HCT116 (cell line): Measurements from ENCODE around the gene PRRT1. TPM values are rescaled to one million over a fixed set of nuclear protein-coding genes. Genes with fewer than 3 reads are reported as not detected.

Source experiments
- ATAC-seq: fragments of 200-7000 bp; cut with Tn5 transposase; 2 replicates; pipeline ENCODE4 v1.9.1; 2020; ENCODE audit warnings: mild to moderate bottlenecking, moderate library complexity
- BruUV-seq: library from RNA; stranded (reverse); fragments of 400-500 nt; replicated peaks from 2 replicates; lab custom pipeline; 2021; lab: Mats Ljungman, UMichigan
- CTCF ChIA-PET: fragments of 300-600 bp; sonication (Branson Sonifier 250); formaldehyde crosslinking; loops from one replicate; lab custom pipeline; 2021; ENCODE audit warnings: antibody characterized with exemption; lab: Charles Lee
- POLR2A ChIA-PET: fragments of 300-600, 350-600 bp; sonication (Branson Sonifier 250); formaldehyde crosslinking; loops from one replicate; lab custom pipeline; 2021; ENCODE audit warnings: antibody characterized with exemption; lab: Charles Lee
- RAD21 ChIA-PET, 2 experiments: fragments of 300-600 bp; sonication (Branson Sonifier 250); formaldehyde crosslinking; loops; one replicate each; lab custom pipeline; 2023; ENCODE audit warnings: low total read pairs in 2 of 2; ENCODE audit not compliant: uncharacterized antibody in 2 of 2, unreplicated experiment in 2 of 2, low non-redundant PET in 1 of 2; lab: Charles Lee
- DNase-seq: peaks from one replicate; pipeline ENCODE4 v3.0.0-alpha.2; 2010; ENCODE audit warnings: low read depth, low spot score
- H2AFZ ChIP-seq: fragments of 200-600 bp; shearing (Covaris generic), sonication (generic); 2 replicates; pipeline ENCODE4 v1.6.1; 2017; ENCODE audit warnings: low read depth, mixed run types, mixed read lengths, antibody characterized with exemption, low read length; ENCODE audit not compliant: poor library complexity, severe bottlenecking
- H3K27ac ChIP-seq: 2 replicates; pipeline ENCODE4 v1.5.1; 2012; ENCODE audit warnings: low read depth, low read length
- H3K27me3 ChIP-seq: fragments of 200-600 bp; sonication (generic); 2 replicates; pipeline ENCODE4 v1.6.1; 2016; ENCODE audit warnings: mixed run types, low read length, mixed read lengths; ENCODE audit not compliant: insufficient read depth
- H3K36me3 ChIP-seq, 2 experiments: fragments of 200-500 bp in 1 of 2; fragments of 200-600 bp in 1 of 2; sonication (Bioruptor generic) in 1 of 2; sonication (generic) in 1 of 2; 2 replicates each; pipeline versions ENCODE4 v1.5.1 to v1.6.1; 2014 to 2016; ENCODE audit warnings: low read length in 2 of 2, inconsistent platforms in 1 of 2, mixed read lengths in 1 of 2, mixed run types in 1 of 2; ENCODE audit not compliant: insufficient read depth in 2 of 2, control insufficient read depth in 1 of 2
- H3K4me1 ChIP-seq, 2 experiments: fragments of 200-600 bp in 1 of 2; sonication (generic) in 1 of 2; 2 replicates each; pipeline versions ENCODE4 v1.5.1 to v1.6.1; 2012 to 2017; ENCODE audit warnings: low read length in 2 of 2, inconsistent platforms in 1 of 2, mild to moderate bottlenecking in 1 of 2, mixed read lengths in 1 of 2, mixed run types in 1 of 2, moderate library complexity in 1 of 2; ENCODE audit not compliant: insufficient read depth in 2 of 2, control insufficient read depth in 1 of 2
- H3K4me2 ChIP-seq: fragments of 200-600 bp; sonication (generic); 2 replicates; pipeline ENCODE4 v1.6.1; 2017; ENCODE audit warnings: mixed run types, low read length, mixed read lengths
- H3K4me3 ChIP-seq, 2 experiments: fragments of 200-600 bp in 1 of 2; sonication (generic) in 1 of 2; replicated peaks in 1 of 2; 2 replicates each; pipeline ENCODE4 v1.5.1; 2011 to 2016; ENCODE audit warnings: low read length in 2 of 2, control low read depth in 1 of 2, low read depth in 1 of 2, mild to moderate bottlenecking in 1 of 2, mixed read lengths in 1 of 2, mixed run types in 1 of 2
- H3K79me2 ChIP-seq: fragments of 200-600 bp; sonication (generic); 2 replicates; pipeline ENCODE4 v1.6.1; 2017; ENCODE audit warnings: mild to moderate bottlenecking, mixed run types, low read length, moderate library complexity, mixed read lengths; ENCODE audit not compliant: insufficient read depth
- H3K9ac ChIP-seq: fragments of 200-600 bp; sonication (generic); 2 replicates; pipeline ENCODE4 v1.6.1; 2016; ENCODE audit warnings: low read length, mixed read lengths
- H3K9me2 ChIP-seq: fragments of 200-600 bp; sonication (generic), shearing (Covaris generic); 2 replicates; pipeline ENCODE4 v1.6.1; 2017; ENCODE audit warnings: mixed run types, mild to moderate bottlenecking, moderate library complexity; ENCODE audit not compliant: insufficient read depth
- H3K9me3 ChIP-seq, 2 experiments: fragments of 200-500 bp in 1 of 2; fragments of 200-600 bp in 1 of 2; sonication (Bioruptor generic) in 1 of 2; sonication (generic) in 1 of 2; 2 replicates each; pipeline ENCODE4 v1.6.1; 2014 to 2017; ENCODE audit warnings: low read length in 2 of 2, mixed read lengths in 2 of 2, inconsistent platforms in 1 of 2, low read depth in 1 of 2, mild to moderate bottlenecking in 1 of 2, mixed run types in 1 of 2, moderate library complexity in 1 of 2; ENCODE audit not compliant: control insufficient read depth in 1 of 2, insufficient read depth in 1 of 2
- H4K20me1 ChIP-seq: fragments of 200-600 bp; sonication (generic), shearing (Covaris generic); 2 replicates; pipeline ENCODE4 v1.6.1; 2017; ENCODE audit warnings: mixed run types, mild to moderate bottlenecking, moderate library complexity; ENCODE audit not compliant: insufficient read depth
- EGR1 ChIP-seq: IDR thresholded peaks from 2 replicates; pipeline ENCODE4 v1.6.1; 2012; ENCODE audit warnings: low read depth
- EZH2phosphoT487 ChIP-seq: fragments of 200-600 bp; IDR thresholded peaks from 2 replicates; pipeline ENCODE4 v1.6.1; 2018; ENCODE audit warnings: antibody characterized with exemption, borderline replicate concordance
- POLR2A ChIP-seq: IDR thresholded peaks from 2 replicates; pipeline ENCODE4 v1.7.0; 2011; ENCODE audit warnings: borderline replicate concordance; ENCODE audit not compliant: insufficient read depth, insufficient read length; ENCODE audit errors: extremely low read depth
- POLR2AphosphoS5 ChIP-seq: IDR thresholded peaks from 2 replicates; pipeline ENCODE4 v1.6.1; 2011; ENCODE audit warnings: mild to moderate bottlenecking, low read depth, low read length, moderate library complexity
- SIN3A ChIP-seq: IDR thresholded peaks from 2 replicates; pipeline ENCODE4 v1.6.1; 2012; ENCODE audit warnings: low read depth
- SP1 ChIP-seq: IDR thresholded peaks from 2 replicates; pipeline ENCODE4 v1.6.1; 2012; ENCODE audit warnings: low read depth
- TCF7L2 ChIP-seq: IDR thresholded peaks from 2 replicates; pipeline ENCODE4 v1.7.0; 2011; ENCODE audit warnings: borderline replicate concordance, inconsistent platforms; ENCODE audit not compliant: insufficient read depth, insufficient read length; ENCODE audit errors: extremely low read depth
- ZFX ChIP-seq: fragments of 450-650 bp; IDR thresholded peaks from 2 replicates; pipeline ENCODE4 v1.6.1; 2017
- intact Hi-C: fragments of 100-400 bp; cut with micrococcal nuclease; formaldehyde crosslinking; loops from 2 replicates; pipeline ENCODE4 v1.10.0; 2022
- total RNA-seq: library from RNA; stranded (reverse); gene quantifications from one replicate; pipeline ENCODE4 v1.2.1, GENCODE V29; 2021; ENCODE audit not compliant: unreplicated experiment
- TF ChIP-seq, protein P1 (sequence below), 3 experiments: fragments of 200-600 bp in 1 of 3; sonication (generic) in 1 of 3; IDR thresholded peaks in 2 of 3; conservative IDR thresholded peaks in 1 of 3; 2 replicates each; pipeline ENCODE4 v1.5.1; 2012 to 2017; ENCODE audit warnings: low read depth in 2 of 3, low read length in 2 of 3, antibody characterized with exemption in 1 of 3, borderline replicate concordance in 1 of 3, control low read depth in 1 of 3, mild to moderate bottlenecking in 1 of 3, mixed read lengths in 1 of 3, mixed run types in 1 of 3, moderate library complexity in 1 of 3; ENCODE audit not compliant: insufficient read depth in 1 of 3
- TF ChIP-seq, protein P2 (sequence below): IDR thresholded peaks from 2 replicates; pipeline ENCODE4 v1.6.1; 2011; ENCODE audit warnings: mild to moderate bottlenecking, low read length, moderate library complexity; ENCODE audit not compliant: insufficient replicate concordance; ENCODE audit errors: extremely low read depth
- TF ChIP-seq, protein P3 (sequence below): IDR thresholded peaks from 2 replicates; pipeline ENCODE4 v1.6.1; 2012

The PRRT1 gene
- total RNA-seq, 1 experiment from 2014 or later: 6.1 TPM

DNA sequence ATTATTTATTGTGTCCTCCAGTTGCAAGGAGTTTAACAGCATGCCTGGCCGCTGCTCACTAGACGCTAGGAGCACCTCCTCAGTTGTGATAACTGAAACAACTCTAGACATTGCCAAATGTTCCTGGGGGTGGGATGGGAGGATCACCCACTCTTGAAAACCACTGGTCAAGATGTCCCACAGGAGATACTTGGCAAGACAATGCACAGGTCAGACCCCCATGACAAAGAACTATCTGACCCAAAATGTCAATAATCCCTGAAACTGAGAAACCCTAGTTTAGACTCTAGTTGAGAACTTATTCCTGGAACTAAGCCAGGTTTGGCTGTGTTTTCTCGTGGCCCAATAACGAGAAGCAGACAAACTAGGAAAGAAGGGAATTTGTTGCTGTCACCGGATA lies 12.1 kb downstream of the PRRT1 start:
- H3K27ac ChIP-seq: no peak overlapping the region
- no peak overlapping the region for H3K4me2 ChIP-seq
- H3K4me1 ChIP-seq: no peaks in the 10 kb centered on the region
- RAD21 ChIA-PET: no interaction called here
- H3K36me3 ChIP-seq: no peaks in the 10 kb centered on the region
- H3K9ac ChIP-seq: no peak overlapping the region
- H3K79me2 ChIP-seq: no peaks in the 10 kb centered on the region
- no peaks in the 10 kb centered on the region for H4K20me1 ChIP-seq
- no peak for ATAC-seq
- POLR2A ChIA-PET: no interaction called here
- TF ChIP-seq EGR1 (no peak), SP1 (no peak), SIN3A (no peak), EZH2phosphoT487 (no peak), TCF7L2 (no peak), POLR2AphosphoS5 (no peak), POLR2A (no peak), ZFX (no peak)
- TF ChIP-seq, protein P1, sequence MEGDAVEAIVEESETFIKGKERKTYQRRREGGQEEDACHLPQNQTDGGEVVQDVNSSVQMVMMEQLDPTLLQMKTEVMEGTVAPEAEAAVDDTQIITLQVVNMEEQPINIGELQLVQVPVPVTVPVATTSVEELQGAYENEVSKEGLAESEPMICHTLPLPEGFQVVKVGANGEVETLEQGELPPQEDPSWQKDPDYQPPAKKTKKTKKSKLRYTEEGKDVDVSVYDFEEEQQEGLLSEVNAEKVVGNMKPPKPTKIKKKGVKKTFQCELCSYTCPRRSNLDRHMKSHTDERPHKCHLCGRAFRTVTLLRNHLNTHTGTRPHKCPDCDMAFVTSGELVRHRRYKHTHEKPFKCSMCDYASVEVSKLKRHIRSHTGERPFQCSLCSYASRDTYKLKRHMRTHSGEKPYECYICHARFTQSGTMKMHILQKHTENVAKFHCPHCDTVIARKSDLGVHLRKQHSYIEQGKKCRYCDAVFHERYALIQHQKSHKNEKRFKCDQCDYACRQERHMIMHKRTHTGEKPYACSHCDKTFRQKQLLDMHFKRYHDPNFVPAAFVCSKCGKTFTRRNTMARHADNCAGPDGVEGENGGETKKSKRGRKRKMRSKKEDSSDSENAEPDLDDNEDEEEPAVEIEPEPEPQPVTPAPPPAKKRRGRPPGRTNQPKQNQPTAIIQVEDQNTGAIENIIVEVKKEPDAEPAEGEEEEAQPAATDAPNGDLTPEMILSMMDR (IDR thresholded peaks at IDR 0.05 in 2 of 3, conservative IDR thresholded peaks at IDR 0.05 in 1 of 3; ENCODE audit: borderline replicate concordance in 1 of 3, insufficient read depth in 1 of 3, low read depth in 2 of 3, low read length in 2 of 3): no peak
- TF ChIP-seq, protein P2, sequence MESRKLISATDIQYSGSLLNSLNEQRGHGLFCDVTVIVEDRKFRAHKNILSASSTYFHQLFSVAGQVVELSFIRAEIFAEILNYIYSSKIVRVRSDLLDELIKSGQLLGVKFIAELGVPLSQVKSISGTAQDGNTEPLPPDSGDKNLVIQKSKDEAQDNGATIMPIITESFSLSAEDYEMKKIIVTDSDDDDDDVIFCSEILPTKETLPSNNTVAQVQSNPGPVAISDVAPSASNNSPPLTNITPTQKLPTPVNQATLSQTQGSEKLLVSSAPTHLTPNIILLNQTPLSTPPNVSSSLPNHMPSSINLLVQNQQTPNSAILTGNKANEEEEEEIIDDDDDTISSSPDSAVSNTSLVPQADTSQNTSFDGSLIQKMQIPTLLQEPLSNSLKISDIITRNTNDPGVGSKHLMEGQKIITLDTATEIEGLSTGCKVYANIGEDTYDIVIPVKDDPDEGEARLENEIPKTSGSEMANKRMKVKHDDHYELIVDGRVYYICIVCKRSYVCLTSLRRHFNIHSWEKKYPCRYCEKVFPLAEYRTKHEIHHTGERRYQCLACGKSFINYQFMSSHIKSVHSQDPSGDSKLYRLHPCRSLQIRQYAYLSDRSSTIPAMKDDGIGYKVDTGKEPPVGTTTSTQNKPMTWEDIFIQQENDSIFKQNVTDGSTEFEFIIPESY: no peak
- TF ChIP-seq, protein P3, sequence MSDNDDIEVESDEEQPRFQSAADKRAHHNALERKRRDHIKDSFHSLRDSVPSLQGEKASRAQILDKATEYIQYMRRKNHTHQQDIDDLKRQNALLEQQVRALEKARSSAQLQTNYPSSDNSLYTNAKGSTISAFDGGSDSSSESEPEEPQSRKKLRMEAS: no peak
- BruUV-seq: no TSS peak
- no peaks in the 10 kb centered on the region for H3K9me3 ChIP-seq
- no peak overlapping the region for H2AFZ ChIP-seq
- H3K9me2 ChIP-seq: no peaks in the 10 kb centered on the region
- CTCF ChIA-PET: no interaction called here
- H3K4me3 ChIP-seq: no peak overlapping the region
- H3K27me3 ChIP-seq: no peaks in the 10 kb centered on the region
- intact Hi-C loops: no loop called here
- no peak for DNase-seq
